Esophagus squamous epithelium (tissue), 4 donors: Measurements from ENCODE around the gene CPLX1.

Experiments
- POLR2A ChIP-seq, 4 donors: fragments of 450-650 bp; IDR thresholded peaks; one replicate each; pipeline ENCODE4 v1.6.1; 2017; ENCODE audit warnings: antibody characterized with exemption in 4 of 4, mild to moderate bottlenecking in 4 of 4, moderate library complexity in 3 of 4
- TF ChIP-seq, protein P1 (sequence below), 6 experiments: fragments of 450-650 bp in 4 of 6; fragments of 200-600 bp in 2 of 6; sonication (generic) in 2 of 6; IDR thresholded peaks; one replicate each; pipeline ENCODE4 v1.5.1; 2016 to 2019; ENCODE audit warnings: antibody characterized with exemption in 6 of 6, mild to moderate bottlenecking in 4 of 6, moderate library complexity in 4 of 6

DNA sequence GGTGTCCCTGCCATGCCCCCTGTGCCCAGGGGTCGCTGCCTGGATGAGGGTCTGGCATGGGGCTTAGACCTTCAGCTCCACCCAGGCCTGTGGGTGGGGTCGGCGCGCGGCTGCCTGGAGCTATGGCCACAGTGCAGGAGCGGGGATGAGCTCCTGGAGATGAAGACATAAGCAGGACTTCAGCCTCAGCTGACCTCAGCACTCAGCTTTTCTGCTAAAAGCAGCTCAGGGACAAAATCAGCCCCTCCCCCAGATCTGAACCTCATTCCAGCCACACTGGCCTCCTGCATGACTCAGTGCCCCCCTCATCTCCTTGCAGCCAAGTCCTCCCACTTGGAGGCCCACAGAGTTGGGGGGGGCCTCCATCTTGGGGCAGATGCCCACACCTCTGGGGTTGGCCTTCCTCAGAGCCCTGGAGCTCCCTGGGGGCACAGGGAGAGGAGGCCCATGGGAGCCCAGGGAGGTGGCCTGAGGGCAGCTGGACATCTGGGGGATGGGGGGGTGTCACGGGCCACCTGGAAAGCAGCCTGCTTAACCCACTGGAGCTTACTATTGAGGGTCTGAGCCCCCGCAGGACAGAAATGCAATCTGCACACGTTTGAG is 19.4 kb upstream of the CPLX1 start:
- TF ChIP-seq, protein P1, sequence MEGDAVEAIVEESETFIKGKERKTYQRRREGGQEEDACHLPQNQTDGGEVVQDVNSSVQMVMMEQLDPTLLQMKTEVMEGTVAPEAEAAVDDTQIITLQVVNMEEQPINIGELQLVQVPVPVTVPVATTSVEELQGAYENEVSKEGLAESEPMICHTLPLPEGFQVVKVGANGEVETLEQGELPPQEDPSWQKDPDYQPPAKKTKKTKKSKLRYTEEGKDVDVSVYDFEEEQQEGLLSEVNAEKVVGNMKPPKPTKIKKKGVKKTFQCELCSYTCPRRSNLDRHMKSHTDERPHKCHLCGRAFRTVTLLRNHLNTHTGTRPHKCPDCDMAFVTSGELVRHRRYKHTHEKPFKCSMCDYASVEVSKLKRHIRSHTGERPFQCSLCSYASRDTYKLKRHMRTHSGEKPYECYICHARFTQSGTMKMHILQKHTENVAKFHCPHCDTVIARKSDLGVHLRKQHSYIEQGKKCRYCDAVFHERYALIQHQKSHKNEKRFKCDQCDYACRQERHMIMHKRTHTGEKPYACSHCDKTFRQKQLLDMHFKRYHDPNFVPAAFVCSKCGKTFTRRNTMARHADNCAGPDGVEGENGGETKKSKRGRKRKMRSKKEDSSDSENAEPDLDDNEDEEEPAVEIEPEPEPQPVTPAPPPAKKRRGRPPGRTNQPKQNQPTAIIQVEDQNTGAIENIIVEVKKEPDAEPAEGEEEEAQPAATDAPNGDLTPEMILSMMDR (IDR thresholded peaks at IDR 0.05), result no peak
- no peak for TF ChIP-seq POLR2A (IDR thresholded peaks at IDR 0.05)
